ENCODE measurements around the gene MCF2L. TPM values are rescaled to one million over a fixed set of nuclear protein-coding genes. Genes with fewer than 3 reads are reported as not detected.

Gene MCF2L
- total RNA-seq, 1 donor from 2014 or later, result 8.3 TPM

DNA sequence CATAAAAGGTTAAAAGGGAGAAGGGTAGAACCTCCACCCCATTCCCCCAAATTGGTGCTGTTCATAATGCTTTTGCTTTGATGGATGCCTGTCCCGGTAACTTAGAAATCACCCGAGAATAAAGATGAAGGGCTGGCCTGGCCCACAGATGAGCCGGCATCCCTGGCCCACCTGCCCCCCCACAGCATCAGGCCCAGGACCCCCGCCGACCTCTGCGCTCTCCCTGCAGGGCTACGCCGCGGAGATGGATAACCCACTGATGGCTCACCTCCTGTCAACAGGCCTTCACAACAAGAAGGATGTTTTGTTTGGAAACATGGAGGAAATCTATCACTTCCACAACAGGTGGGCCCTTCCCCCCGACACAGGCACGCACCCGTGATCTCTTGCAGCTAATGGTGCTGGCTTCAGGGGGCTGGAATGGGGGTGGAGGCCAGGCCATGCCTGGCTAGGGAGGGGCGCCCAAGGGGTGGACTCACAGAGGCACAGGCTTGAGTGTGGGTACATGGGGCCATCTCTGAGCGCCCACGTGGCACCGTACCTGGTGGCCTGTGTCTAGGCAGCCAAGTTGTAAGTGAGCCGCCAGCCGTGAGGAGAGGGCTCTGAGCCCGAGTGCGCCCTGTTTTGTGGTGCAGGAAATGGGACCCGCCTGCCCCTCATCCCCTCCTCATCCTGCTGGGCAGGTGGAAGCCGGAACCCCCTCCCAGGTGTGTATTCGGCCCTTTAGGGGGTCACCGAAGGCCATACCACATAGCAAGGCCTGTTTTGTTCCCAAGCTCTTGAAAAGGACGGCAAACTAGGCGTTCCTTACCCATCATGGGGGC lies 113.4 kb downstream of the MCF2L start:
- no peak for DNase-seq (ENCODE audit: low read depth)

DNA sequence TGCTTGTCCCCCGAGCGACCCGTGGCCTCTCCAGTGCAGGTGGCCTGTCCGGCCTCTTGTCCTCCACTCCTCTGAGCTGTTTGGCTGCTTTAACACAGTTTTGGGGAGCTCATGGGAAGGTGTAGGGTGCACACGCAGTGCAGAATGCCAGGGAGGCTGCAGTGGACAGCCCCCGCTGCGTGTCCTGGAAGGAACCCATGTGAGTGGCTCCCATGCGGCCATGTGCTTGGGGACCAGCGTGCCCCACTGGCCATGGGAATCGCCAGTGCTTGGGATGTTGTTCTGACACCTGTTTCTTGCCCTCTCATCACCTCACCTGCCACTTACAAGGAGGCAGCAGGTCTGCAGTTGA lies 114.0 kb downstream of the MCF2L start:
- no peak for DNase-seq (ENCODE audit: low read depth)

DNA sequence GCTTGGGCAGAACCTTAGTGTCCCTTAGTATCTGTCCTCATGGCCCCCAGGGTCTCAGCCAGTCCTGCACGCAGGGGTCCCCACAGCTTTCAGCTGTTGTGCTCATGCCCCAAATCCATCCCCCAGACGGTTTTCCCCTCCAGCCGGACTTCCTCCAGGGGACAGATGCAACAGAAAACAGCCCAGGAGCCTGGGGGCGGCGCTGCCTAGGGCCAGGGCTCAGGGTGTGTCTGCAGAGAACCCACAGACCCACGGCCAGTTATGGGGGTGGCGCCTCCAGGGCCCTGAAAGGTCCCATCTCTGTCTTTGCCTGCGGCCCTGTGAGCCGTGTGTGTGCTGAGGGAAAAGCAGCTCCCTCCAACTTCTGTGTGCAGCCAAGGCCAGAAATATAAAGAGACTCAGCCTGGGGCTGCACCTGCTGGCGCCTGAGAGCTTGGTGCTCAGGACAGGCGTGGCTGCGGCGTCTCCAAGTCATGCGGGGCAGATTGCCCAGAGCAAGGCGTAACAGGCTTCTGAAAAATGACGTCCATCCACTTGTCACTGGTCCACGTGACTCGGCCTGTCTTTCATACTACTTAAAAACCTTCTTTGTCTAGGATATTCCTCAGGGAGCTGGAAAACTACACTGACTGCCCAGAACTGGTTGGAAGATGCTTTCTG lies 114.5 kb downstream of the MCF2L start:
- no peak for DNase-seq (ENCODE audit: low read depth)

DNA sequence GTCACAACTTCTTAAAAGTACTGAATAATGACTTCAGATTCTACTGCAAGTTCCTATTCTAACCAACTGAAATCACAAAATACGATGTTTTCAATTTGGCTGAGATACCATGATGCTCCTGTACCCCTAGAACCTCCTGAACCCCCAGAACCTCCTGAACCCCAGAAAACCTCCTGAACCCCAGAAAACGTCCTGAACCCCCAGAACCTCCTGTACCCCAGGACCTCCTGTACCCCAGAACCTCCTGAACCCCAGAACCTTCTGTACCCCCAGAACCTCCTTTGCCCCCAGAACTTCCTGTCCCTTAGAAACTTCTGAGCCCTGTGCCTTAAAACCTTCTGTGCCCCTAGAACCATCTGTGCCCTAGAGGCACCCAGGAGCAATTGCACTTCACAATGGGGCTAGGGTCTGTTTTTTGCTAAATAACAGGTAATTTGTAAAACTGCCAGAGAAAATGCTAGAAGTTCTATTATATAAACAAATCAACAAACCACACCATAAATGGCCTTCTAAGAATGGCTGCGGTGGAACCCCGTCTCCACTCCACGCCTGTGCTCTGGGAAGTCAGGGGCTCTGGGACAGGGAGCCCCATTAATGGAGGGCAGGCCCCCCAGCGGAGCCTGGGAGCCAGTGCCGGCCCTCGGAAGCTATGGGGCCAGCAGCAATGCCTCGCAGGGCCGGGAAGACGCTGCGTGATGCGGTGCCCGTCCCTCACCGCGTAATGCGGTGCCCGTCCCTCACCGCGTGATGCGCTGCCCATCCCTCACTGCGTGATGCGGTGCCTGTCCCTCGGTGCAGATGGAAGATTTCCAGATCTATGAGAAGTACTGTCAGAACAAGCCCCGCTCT lies 115.3 kb downstream of the MCF2L start:
- no peak for DNase-seq (ENCODE audit: low read depth)

DNA sequence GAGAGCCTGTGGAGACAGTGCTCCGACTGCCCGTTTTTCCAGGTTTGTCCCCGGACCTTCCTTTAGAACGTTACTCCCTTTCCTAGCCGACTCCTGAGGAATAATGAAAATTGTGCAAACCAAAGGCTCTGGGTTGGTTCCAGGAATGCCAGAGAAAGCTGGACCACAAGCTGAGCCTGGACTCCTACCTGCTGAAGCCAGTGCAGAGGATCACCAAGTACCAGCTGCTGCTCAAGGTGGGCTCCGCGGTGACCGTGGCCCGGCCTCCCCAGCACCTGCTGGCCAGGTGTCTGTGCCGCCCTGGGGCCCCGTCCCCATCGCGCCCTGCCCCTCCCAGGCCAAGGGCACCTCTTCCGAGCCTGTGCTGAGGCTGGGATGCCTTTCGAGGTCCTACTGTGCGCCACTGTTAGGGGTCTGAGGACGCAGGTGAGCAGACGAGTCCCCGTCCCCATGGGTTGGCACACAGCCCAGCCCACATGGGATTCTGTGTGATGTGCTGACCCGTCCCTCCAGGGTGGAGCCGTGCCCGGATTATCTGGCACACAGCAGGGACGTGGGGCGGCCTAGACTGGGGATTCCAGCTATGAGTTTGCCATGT lies 116.0 kb downstream of the MCF2L start:
- no peak for DNase-seq (ENCODE audit: low read depth)

DNA sequence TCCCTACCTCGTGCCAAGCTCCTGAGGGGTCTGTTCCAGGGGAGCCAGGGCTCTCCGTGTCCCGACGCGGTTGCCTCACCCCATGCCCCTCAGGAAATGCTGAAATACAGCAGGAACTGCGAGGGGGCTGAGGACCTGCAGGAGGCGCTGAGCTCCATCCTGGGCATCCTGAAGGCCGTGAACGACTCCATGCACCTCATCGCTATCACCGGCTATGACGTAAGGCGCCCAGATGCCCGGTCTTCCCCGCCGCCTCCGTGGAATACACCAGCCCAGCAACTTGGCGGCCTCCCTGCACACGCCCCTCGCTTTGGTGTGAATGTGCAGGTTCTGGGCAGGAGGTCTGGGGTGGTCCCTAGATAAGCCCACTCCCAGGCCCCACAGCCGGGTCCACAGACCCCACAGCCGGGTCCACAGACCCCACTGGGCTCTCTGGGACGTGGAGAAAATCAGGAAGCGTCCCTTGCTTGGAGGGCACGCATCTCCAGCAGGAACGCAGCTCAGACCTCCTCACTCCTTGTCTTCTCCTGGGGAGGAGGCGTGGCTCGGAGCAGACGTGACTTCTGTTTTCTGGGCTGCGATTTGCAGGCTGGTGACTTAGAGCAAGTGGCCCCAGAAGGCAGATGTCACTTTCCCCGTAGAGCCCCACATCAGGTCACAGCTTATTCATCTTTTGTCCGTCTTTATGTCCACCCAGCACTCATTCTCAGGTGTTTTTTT lies 117.2 kb downstream of the MCF2L start:
- no peak for DNase-seq (ENCODE audit: low read depth)

DNA sequence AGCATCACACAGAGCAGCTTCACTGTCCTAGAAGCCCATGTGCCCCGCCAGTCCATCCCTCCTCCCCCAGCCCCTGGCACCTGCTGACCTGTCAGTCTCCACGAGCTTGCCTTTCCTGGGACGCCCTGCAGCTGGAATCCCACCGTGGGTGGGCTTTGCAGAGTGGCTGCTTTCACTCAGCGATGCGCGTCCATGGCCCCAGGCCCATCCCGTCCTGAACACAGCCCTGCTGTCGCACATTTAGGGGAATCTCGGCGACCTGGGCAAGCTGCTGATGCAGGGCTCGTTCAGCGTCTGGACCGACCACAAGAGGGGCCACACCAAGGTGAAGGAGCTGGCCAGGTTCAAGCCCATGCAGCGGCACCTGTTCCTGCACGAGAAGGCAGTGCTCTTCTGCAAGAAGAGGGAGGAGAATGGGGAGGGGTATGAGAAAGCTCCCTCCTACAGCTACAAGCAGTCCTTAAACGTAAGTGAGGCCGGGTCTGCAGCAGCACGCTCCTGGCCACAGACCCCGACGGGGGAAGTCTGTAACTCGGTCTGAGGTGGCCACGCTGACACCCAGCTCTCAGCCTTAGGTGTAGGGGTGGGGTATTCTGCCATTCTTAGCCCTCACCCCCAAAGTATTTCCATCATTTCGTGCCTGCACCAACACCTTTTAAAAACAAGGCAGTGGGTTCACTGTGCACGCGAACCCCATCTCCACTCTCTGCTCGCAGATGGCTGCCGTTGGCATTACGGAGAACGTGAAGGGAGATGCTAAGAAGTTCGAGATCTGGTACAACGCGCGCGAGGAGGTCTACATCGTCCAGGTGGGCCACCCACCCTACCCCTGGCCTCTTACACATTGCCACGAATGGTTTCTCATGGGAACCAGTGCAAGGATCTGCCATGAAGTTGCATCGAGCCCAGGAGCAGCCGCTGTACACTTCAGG lies 118.2 kb downstream of the MCF2L start:
- DNase-seq (ENCODE audit: low read depth), result no peak

DNA sequence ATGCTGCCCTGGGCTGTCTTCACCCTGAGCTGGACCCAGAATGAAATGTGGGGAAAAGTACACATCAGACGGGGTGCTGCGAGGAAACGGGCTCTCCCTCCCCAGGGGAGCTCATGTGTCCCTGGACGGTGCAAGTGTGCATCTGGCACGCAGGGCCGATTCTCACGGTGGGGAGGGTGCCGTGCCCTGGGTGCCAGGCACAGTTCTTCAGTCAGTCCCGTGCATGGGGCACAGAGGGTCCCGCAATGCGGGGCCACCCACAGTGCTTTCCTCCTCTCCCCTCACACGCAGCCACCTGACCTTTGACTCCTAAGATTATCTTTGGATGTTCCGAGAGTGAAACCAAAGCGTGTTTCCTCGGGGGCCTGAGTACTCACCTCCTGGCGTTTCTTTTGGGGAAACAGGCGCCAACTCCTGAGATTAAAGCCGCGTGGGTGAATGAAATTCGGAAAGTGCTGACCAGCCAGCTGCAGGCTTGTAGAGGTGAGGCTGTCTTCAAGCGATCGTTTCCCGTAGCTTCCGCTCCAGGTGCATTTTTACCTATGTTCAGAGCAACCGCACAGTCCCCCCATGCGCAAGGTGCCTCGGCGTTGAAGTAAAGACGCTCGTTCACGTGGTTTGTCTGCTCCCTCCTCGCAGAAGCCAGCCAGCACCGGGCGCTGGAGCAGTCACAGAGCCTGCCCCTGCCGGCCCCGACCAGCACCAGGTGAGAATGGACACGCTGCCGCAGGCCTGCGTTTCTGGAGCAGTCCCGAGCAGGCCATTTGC lies 119.1 kb downstream of the MCF2L start:
- no peak for DNase-seq (ENCODE audit: low read depth)

DNA sequence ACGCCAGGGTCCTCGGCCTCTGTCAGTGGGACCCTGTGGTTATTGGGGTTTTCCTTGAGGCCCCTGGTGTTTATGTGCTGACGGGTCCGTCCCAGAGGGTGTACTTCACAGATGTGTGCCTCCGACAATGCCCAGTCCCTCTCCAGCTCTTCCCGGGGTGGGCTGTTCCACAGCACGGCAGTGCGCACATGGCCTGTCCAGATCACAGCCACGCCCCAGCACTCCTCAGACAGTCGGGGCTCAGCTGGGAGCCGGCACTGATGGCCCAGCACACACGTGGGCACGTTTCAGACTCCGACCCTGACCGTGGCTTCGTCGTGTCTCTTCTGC lies 119.6 kb downstream of the MCF2L start:
- no peak for DNase-seq (ENCODE audit: low read depth)

DNA sequence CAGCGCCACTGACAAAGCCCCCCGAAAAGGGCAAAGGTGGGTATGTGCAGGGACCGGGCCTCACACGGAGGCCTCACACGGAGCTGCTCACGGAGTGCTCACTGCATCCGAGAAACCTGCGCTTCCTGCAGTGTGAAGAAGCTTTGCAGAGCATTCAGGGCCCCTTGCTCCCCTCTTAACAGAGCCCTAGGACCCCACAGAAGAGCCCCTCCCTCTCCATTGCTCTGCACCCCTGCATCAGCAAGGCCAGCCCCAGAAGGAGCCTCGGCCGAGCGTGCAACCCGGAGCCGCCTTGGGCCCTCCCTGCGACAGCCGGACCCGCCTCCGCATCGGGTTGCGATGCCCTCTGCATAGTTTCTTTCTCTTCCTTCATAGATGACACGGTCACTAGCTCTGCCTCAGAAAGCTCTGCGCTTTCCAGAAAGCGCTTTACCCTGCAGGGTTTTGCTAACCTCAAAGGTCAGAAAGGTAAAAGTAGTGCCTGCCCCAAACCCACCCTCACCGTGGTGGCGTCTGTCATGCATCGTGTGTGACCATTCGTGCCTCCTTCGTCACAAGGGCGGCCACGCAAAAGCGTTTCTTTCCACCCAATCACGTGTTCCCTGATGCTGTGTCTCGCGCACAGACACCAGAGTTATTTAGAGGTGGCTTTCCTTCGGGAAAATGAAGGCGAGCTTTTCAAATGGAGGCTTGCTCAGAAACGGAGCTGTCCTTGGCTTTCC lies 120.8 kb downstream of the MCF2L start:
- no peak for DNase-seq (ENCODE audit: low read depth)

DNA sequence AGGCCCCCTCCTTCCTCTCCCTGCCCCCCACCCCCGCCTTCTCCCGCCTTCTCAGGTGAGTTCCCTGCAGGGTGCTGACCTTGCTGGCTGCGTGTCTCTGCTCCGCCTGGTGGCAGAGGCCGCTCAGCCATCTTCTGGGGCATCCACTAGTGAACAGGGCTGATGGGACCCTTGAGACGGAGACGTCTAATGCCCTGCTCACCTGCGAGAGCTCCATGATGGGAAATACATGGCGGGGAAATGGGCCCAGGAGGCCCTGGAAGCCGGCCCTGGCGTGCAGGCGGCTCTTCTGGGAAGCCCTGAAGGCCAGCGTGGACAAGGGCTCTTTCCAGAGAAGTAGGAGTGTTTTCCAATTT lies 121.4 kb downstream of the MCF2L start:
- DNase-seq (ENCODE audit: low read depth), result no peak

DNA sequence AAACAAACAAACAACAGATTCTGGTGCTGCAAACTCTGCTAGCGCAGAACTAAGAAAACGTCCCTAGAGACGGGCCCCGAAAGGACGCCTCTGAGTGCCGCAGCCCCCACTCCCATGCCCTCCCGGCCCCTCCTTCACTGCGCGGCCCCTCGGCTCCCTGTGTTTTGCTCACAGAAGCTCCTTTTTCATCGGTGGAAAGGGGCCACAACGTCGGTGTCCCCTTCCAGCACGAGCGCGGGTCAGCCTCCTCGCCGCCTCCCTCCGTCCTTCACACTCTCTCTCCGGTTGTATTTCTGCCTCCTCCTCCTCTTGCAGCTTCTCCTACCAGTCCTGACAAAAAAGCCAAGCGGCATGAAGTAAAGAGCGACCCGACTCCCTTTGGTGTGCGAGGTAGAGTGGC lies 121.8 kb downstream of the MCF2L start:
- no peak for DNase-seq (ENCODE audit: low read depth)

DNA sequence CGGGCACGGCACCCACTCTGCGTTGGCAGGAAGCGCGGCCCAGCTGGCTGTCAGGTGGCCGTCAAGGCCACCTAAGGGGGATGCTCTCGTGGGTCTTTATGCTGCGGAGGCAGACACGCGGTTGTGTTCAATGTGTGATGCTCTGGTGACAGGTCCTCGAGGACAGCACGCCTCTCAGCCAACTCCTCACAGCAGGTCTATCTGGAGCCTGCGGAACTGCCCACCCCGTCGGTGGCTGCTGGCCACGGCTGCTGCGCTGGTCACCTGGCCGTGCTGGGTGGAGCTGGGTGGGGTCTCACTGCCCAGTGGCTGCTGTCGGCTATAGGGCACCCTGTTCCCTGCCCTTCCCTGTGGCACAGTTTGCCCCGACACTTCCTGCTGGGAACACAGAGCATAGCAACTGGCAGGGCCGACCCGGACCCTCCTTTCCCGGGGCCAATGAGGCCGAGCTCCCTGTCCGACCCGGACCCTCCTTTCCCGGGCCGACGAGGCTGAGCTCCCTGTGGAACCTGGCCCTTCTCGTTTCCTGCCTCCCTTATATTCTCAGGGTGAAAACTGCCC lies 122.3 kb downstream of the MCF2L start:
- no peak for DNase-seq (ENCODE audit: low read depth)

DNA sequence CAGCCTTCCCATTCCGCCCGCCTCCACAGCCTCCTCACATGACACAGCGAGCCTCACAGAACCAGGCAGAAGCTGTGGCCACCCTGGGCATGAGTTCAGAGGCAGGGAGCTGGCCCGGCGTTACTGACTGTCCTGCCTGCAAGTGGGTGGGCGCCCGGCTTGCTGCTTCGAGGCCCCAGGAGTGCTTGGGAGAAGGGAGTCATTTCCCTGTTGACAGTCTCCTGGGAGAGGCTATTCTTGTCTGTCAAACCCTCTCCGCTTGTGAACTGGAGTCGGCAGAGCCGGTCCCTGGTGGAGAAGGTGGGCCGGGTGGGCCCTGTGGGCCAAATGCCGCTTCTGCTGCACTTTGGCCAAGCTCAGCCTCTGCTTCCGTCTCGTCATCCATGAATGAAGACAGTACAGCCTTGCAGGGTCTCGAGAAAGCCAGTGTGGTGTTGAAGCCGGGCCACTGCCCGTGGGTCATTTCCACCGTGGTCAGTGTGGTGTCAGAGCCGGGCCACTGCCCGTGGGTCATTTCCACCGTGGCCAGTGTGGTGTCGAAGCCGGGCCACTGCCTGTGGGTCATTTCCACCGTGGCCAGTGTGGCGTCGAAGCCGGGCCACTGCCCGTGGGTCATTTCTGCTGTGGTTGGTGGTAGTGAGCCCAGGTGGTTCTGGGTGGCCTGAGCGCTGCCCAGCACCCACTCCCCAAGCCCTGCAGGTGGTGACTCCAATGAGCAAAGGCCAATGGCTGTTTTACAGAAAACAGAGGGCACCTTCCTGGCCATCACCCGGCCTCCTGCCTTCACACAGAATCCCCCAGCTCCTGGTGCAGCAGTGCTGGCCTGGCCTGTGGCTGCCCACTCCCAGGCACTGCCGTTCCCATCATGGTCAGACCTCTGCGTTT lies 123.1 kb downstream of the MCF2L start:
- DNase-seq (ENCODE audit: low read depth), result no peak

DNA sequence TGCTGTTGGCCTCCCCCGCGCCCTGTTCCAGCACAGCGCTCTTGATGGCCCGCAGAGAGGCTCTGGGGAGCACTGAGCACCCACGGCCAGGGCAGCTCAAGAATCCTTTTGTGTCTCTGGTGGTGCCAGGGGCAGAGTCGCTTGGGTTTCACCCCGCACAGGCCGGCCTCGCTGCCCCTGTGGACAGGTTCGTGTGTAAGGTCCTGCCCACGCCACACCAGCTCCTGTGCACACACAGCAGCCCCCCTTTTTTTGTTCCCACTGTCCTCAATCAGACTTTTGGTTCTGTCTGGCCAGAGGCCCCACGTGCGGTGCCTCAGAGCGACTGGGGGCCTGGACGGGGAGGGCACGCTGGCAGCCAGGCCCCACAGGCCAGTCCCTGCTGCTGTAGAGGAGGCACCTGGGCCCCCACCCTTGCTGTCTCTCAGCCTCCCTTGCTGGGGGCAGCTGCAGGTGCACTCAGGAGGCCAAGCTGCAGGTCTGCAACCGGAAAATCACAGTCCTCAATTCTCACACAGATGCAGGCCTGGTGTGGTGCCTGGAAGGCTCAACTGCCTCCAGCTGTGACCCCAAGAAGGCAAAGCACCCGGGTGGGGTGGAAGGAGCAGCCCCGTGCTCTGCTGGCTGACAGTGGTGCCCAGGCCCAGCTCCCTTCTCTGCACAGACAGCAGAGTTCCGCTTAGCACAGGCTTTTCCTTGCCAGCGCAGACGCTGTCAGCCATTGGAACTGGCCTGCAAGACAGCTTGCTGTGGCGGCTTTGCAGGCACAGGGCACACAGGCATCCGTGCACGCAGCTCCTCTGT lies 124.0 kb downstream of the MCF2L start:
- no peak for DNase-seq (ENCODE audit: low read depth)

DNA sequence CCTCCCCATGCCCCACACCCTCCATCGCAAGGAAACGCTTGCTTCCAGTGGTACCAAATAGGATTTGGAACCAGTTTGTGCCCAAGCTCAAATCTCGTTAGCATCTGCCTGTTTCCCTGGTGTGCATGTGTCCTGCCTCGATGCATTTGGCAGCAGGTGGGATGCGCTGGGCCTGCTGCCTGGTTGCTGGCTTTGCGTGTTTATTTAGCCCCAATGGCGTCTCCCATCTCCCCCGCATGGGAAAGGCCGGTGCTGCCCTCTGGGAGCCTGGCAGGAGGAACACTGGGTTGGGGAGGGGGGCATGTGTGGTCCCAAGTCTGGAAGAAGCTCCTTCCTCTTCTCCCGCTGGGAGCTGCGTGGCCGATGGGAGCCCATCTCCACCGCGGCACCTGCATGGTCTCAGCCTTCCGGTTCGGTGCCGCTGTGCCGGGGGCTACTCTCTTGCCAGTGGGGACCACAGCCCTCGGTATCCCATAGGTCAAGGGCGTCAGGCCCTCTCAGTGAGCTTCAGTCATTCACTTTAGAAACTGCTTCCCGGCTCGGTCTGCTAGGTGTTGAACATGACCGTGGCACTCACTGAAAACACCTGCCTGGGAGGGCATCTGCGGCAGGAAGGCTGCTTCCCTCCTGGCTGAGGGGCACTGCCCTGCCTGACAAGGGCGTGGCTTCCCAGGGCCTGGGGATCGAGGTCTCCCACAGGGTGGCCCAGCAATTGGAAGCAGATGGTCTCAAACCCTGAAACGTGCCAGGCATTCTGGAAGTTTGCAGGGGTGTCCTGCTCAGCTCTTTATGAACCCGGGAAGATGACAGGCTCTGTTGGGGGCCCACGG lies 124.8 kb downstream of the MCF2L start:
- no peak for DNase-seq (ENCODE audit: low read depth)
